GM12892 (cell line): Measurements from ENCODE around the gene C3orf22.

Experiments used
- DNase-seq: peaks from one replicate; pipeline ENCODE4 v3.0.0; 2011; ENCODE audit not compliant: insufficient read length
- FAIRE-seq: peaks from 2 replicates; lab custom pipeline; 2011; peaks lifted over from hg19 to GRCh38; lab: Jason Lieb, UNC
- POLR2A ChIP-seq: IDR thresholded peaks from 2 replicates; pipeline ENCODE4 v1.6.1; 2011; ENCODE audit warnings: low read depth, low read length, control low read depth
- POLR2AphosphoS5 ChIP-seq: IDR thresholded peaks from 2 replicates; pipeline ENCODE4 v1.6.1; 2011; ENCODE audit warnings: low read depth, low read length, control low read depth
- TAF1 ChIP-seq: IDR thresholded peaks from 2 replicates; pipeline ENCODE4 v1.6.1; 2011; ENCODE audit warnings: low read depth, mild to moderate bottlenecking, control low read depth, low read length, borderline replicate concordance

The C3orf22 gene

GRCh38 chr3:126523745-126524428 lies 34.8 kb downstream of the C3orf22 start, which contains the start of gene CHST13:
TSS of gene CHST13 (plus strand) at chr3:126524155. CDS start at chr3:126524333, 178 bp downstream.
- DNase-seq (no peak), FAIRE-seq (no peak)
- TF ChIP-seq POLR2A (no peak), TAF1 (no peak), POLR2AphosphoS5 (no peak)

- DNase-seq (peak; percentile 63), FAIRE-seq (peak; percentile 46)
- no peak for TF ChIP-seq TAF1
- TF ChIP-seq POLR2AphosphoS5 = no peak
- no peak for TF ChIP-seq POLR2A
These were observed 36.4 kb downstream of the C3orf22 start for GRCh38 chr3:126522363-126522788.

GRCh38 chr3:126521122-126521891 lies 37.4 kb downstream of the C3orf22 start:
- FAIRE-seq = no peak
- DNase-seq = no peak
- TF ChIP-seq POLR2A = no peak
- no peak for TF ChIP-seq TAF1
- no peak for TF ChIP-seq POLR2AphosphoS5

GRCh38 chr3:126519506-126520455 lies 39.0 kb downstream of the C3orf22 start:
- FAIRE-seq (no peak), DNase-seq (no peak)
- TF ChIP-seq POLR2AphosphoS5 (no peak), TAF1 (no peak)

- TF ChIP-seq TAF1 = no peak
- TF ChIP-seq POLR2AphosphoS5 = no peak
- no peak for TF ChIP-seq POLR2A
- FAIRE-seq (no peak), DNase-seq (no peak)
These were observed 40.0 kb downstream of the C3orf22 start for GRCh38 chr3:126518779-126519177.

GRCh38 chr3:126517986-126518778 lies 40.5 kb downstream of the C3orf22 start:
- FAIRE-seq (no peak), DNase-seq (no peak)
- TF ChIP-seq TAF1 (no peak), POLR2AphosphoS5 (no peak), POLR2A (no peak)

- FAIRE-seq = no peak
These were observed 41.3 kb downstream of the C3orf22 start, which contains the start of gene UROC1 for GRCh38 chr3:126517291-126517951. TSS of gene UROC1 (minus strand) at chr3:126517773. CDS start at chr3:126517719, 54 bp downstream.

GRCh38 chr3:126516936-126517290 lies 41.8 kb downstream of the C3orf22 start:
- TF ChIP-seq POLR2AphosphoS5 (no peak), TAF1 (no peak), POLR2A (no peak)
- no peak for DNase-seq
- no peak for FAIRE-seq

More at GRCh38 chr3:126517291-126517951, 41.3 kb downstream of the C3orf22 start, which contains the start of gene UROC1:
- no peak for TF ChIP-seq POLR2A
- no peak for TF ChIP-seq POLR2AphosphoS5
- TF ChIP-seq TAF1 = no peak
- no peak for DNase-seq

- no peak for TF ChIP-seq POLR2A
- no peak for TF ChIP-seq POLR2AphosphoS5
- TF ChIP-seq TAF1 = no peak
- FAIRE-seq = no peak
These were observed 42.4 kb downstream of the C3orf22 start for GRCh38 chr3:126516152-126516935.

GRCh38 chr3:126515066-126515706 lies 43.5 kb downstream of the C3orf22 start:
- TF ChIP-seq POLR2AphosphoS5 (no peak), TAF1 (no peak), POLR2A (no peak)
- FAIRE-seq (no peak), DNase-seq (no peak)

More at GRCh38 chr3:126516152-126516935, 42.4 kb downstream of the C3orf22 start:
- DNase-seq = no peak

GRCh38 chr3:126514161-126514560 lies 44.6 kb downstream of the C3orf22 start:
- no peak for FAIRE-seq
- no peak for DNase-seq
- TF ChIP-seq POLR2A = no peak
- no peak for TF ChIP-seq POLR2AphosphoS5
- TF ChIP-seq TAF1 = no peak
